H1 (cell line): ENCODE results near the gene WWC2. TPM values are rescaled to one million over a fixed set of nuclear protein-coding genes. Genes with fewer than 3 reads are reported as not detected.
A peak's percentile ranks its signal among the peaks of the same experiment; 100 is the strongest.

Experiments used
- CTCF ChIA-PET: fragments of 300-600 bp; sonication (Branson Sonifier 250); formaldehyde crosslinking; loops from one replicate; lab custom pipeline; 2021; ENCODE audit not compliant: partially characterized antibody; lab: Charles Lee
- POLR2A ChIA-PET: fragments of 300-600 bp; sonication (Branson Sonifier 250); formaldehyde crosslinking; loops from one replicate; lab custom pipeline; 2021; ENCODE audit warnings: inconsistent platforms; ENCODE audit not compliant: partially characterized antibody; lab: Charles Lee
- DNase-seq, 2 experiments: peaks; one replicate each; pipeline versions ENCODE4 v3.0.0 to v3.0.0-alpha.2; 2010 to 2022; ENCODE audit warnings: low spot score in 2 of 2, low read depth in 1 of 2, mixed read lengths in 1 of 2
- FAIRE-seq: peaks from 2 replicates; lab custom pipeline; 2011; peaks lifted over from hg19 to GRCh38; lab: Jason Lieb, UNC
- H2AFZ ChIP-seq: 2 replicates; pipeline ENCODE4 v1.8.1; 2012; ENCODE audit warnings: low read length, inconsistent platforms
- H2AK5ac ChIP-seq: 2 replicates; pipeline ENCODE4 v1.6.1; 2013; ENCODE audit warnings: low read depth, low read length
- H2BK120ac ChIP-seq: replicated peaks from 2 replicates; pipeline ENCODE3; 2013; ENCODE audit warnings: low read depth, low read length, inconsistent platforms
- H2BK12ac ChIP-seq: 2 replicates; pipeline ENCODE4 v1.6.1; 2013; ENCODE audit warnings: low read depth, low read length
- H2BK15ac ChIP-seq: 2 replicates; pipeline ENCODE4 v1.6.1; 2013; ENCODE audit warnings: low read length
- H2BK20ac ChIP-seq: 2 replicates; pipeline ENCODE4 v1.6.1; 2013; ENCODE audit warnings: low read length
- H2BK5ac ChIP-seq: 2 replicates; pipeline ENCODE4 v1.6.1; 2013; ENCODE audit warnings: low read depth, low read length
- H3K14ac ChIP-seq: 2 replicates; pipeline ENCODE4 v1.6.1; 2013; ENCODE audit warnings: inconsistent platforms; ENCODE audit not compliant: insufficient read length
- H3K18ac ChIP-seq: 2 replicates; pipeline ENCODE4 v1.6.1; 2013; ENCODE audit warnings: low read length; ENCODE audit errors: extremely low read depth
- H3K23ac ChIP-seq: 2 replicates; pipeline ENCODE4 v1.6.1; 2013; ENCODE audit warnings: inconsistent platforms; ENCODE audit not compliant: insufficient read length
- H3K23me2 ChIP-seq: 2 replicates; pipeline ENCODE4 v1.6.1; 2013; ENCODE audit warnings: low read depth, low read length
- H3K27ac ChIP-seq: 2 replicates; pipeline ENCODE4 v1.6.1; 2011; ENCODE audit warnings: low read depth, low read length, inconsistent platforms
- H3K27me3 ChIP-seq, 4 experiments: replicated peaks in 1 of 4; 1 replicate in 1 of 4; 2 replicates in 3 of 4; pipeline versions ENCODE4 v1.6.1 to v1.8.1; 2011 to 2013; ENCODE audit warnings: low read length in 3 of 4, mild to moderate bottlenecking in 3 of 4, inconsistent platforms in 2 of 4, mixed read lengths in 2 of 4, moderate library complexity in 1 of 4; ENCODE audit not compliant: control insufficient read depth in 3 of 4, insufficient read depth in 3 of 4; ENCODE audit errors: extremely low read depth in 1 of 4
- H3K36me3 ChIP-seq, 4 experiments: 2 replicates each; pipeline versions ENCODE4 v1.6.1 to v1.8.1; 2011 to 2013; ENCODE audit warnings: mild to moderate bottlenecking in 4 of 4, low read length in 3 of 4, moderate library complexity in 2 of 4, control low read depth in 1 of 4, inconsistent platforms in 1 of 4; ENCODE audit not compliant: insufficient read depth in 4 of 4, control insufficient read depth in 2 of 4
- H3K4ac ChIP-seq: replicated peaks from 2 replicates; pipeline ENCODE3; 2013; ENCODE audit warnings: low read length, low read depth, mixed read lengths, inconsistent platforms; ENCODE audit not compliant: insufficient read length
- H3K4me1 ChIP-seq, 4 experiments: replicated peaks in 1 of 4; 1 replicate in 1 of 4; 2 replicates in 3 of 4; pipeline versions ENCODE4 v1.6.1 to v1.8.1; 2011 to 2013; ENCODE audit warnings: low read length in 3 of 4, inconsistent platforms in 2 of 4, mixed read lengths in 1 of 4; ENCODE audit not compliant: insufficient read depth in 4 of 4, control insufficient read depth in 3 of 4
- H3K4me2 ChIP-seq, 2 experiments: 2 replicates each; pipeline versions ENCODE4 v1.6.1 to v1.8.1; 2011 to 2013; ENCODE audit warnings: low read depth in 2 of 2, low read length in 2 of 2, control low read depth in 1 of 2, inconsistent platforms in 1 of 2, mild to moderate bottlenecking in 1 of 2; ENCODE audit not compliant: insufficient read depth in 1 of 2
- H3K4me3 ChIP-seq, 4 experiments: fragments of 200-600, 300-600 bp in 1 of 4; sonication (generic), shearing (Covaris generic), sonication (Bioruptor Twin) in 1 of 4; 2 replicates each; pipeline versions ENCODE4 v1.5.1 to v1.8.1; 2011 to 2016; ENCODE audit warnings: low read length in 4 of 4, low read depth in 3 of 4, control low read depth in 2 of 4, inconsistent platforms in 2 of 4, mild to moderate bottlenecking in 2 of 4, mixed read lengths in 1 of 4, moderate library complexity in 1 of 4; ENCODE audit not compliant: insufficient read depth in 2 of 4; ENCODE audit errors: extremely low read depth in 1 of 4
- H3K56ac ChIP-seq: replicated peaks from 2 replicates; pipeline ENCODE3; 2013; ENCODE audit warnings: low read depth, mild to moderate bottlenecking, mixed read lengths, low read length, inconsistent platforms; ENCODE audit not compliant: insufficient read length
- H3K79me1 ChIP-seq: 2 replicates; pipeline ENCODE4 v1.6.1; 2013; ENCODE audit warnings: low read depth, low read length, control low read depth
- H3K79me2 ChIP-seq, 2 experiments: 2 replicates each; pipeline versions ENCODE4 v1.6.1 to v1.8.1; 2012 to 2013; ENCODE audit warnings: low read length in 2 of 2, mild to moderate bottlenecking in 2 of 2, inconsistent platforms in 1 of 2; ENCODE audit not compliant: insufficient read depth in 2 of 2, control insufficient read depth in 1 of 2
- H3K9ac ChIP-seq, 4 experiments: replicated peaks in 1 of 4; 1 replicate in 1 of 4; 2 replicates in 3 of 4; pipeline versions ENCODE4 v1.6.1 to v1.8.1; 2011 to 2013; ENCODE audit warnings: low read depth in 3 of 4, low read length in 3 of 4, control low read depth in 2 of 4, mild to moderate bottlenecking in 2 of 4, moderate library complexity in 2 of 4, inconsistent platforms in 1 of 4; ENCODE audit errors: extremely low read depth in 1 of 4
- H3K9me3 ChIP-seq, 2 experiments: 2 replicates each; pipeline versions ENCODE4 v1.6.1 to v1.8.1; 2012 to 2013; ENCODE audit warnings: mild to moderate bottlenecking in 2 of 2, moderate library complexity in 2 of 2, control low read depth in 1 of 2, inconsistent platforms in 1 of 2, low read depth in 1 of 2, low read length in 1 of 2, mixed read lengths in 1 of 2; ENCODE audit not compliant: insufficient read depth in 2 of 2
- H4K20me1 ChIP-seq, 2 experiments: replicated peaks in 1 of 2; 2 replicates each; pipeline versions ENCODE3 to v1.8.1; 2011 to 2013; ENCODE audit warnings: inconsistent platforms in 2 of 2, low read length in 2 of 2, mild to moderate bottlenecking in 1 of 2; ENCODE audit not compliant: insufficient read depth in 2 of 2, control insufficient read depth in 1 of 2
- H4K5ac ChIP-seq: 2 replicates; pipeline ENCODE4 v1.6.1; 2013; ENCODE audit warnings: low read length, low read depth, mixed read lengths, inconsistent platforms; ENCODE audit not compliant: insufficient read length
- H4K8ac ChIP-seq: 2 replicates; pipeline ENCODE4 v1.8.0; 2013; ENCODE audit warnings: mild to moderate bottlenecking, moderate library complexity, low read length, inconsistent platforms; ENCODE audit not compliant: insufficient read depth; ENCODE audit errors: extremely low read depth
- H4K91ac ChIP-seq: replicated peaks from 2 replicates; pipeline ENCODE3; 2013; ENCODE audit warnings: low read length, mixed read lengths, inconsistent platforms; ENCODE audit not compliant: insufficient read length
- BRCA1 ChIP-seq: IDR thresholded peaks from 2 replicates; pipeline ENCODE4 v1.6.1; 2012; ENCODE audit warnings: low read depth, low read length, improper control_type of control experiment
- CHD1 ChIP-seq: IDR thresholded peaks from 2 replicates; pipeline ENCODE4 v1.6.1; 2012; ENCODE audit warnings: low read depth, low read length, improper control_type of control experiment
- GTF2F1 ChIP-seq: IDR thresholded peaks from 2 replicates; pipeline ENCODE4 v1.6.1; 2012; ENCODE audit warnings: low read depth, low read length, improper control_type of control experiment, borderline replicate concordance
- KDM1A ChIP-seq: fragments of 200-600, 300-600 bp; sonication (generic); IDR thresholded peaks from 2 replicates; pipeline ENCODE4 v1.7.1; 2016; ENCODE audit warnings: mild to moderate bottlenecking, low read length, borderline replicate concordance
- MAX ChIP-seq: IDR thresholded peaks from 2 replicates; pipeline ENCODE4 v1.6.1; 2012; ENCODE audit warnings: inconsistent platforms
- POU5F1 ChIP-seq: IDR thresholded peaks from 2 replicates; pipeline ENCODE4 v1.6.1; 2011; ENCODE audit warnings: low read depth, mild to moderate bottlenecking, low read length, moderate library complexity
- RNF2 ChIP-seq: fragments of 200-900, 300-1000 bp; sonication (generic); IDR thresholded peaks from 2 replicates; pipeline ENCODE4 v1.7.1; 2016; ENCODE audit warnings: borderline replicate concordance, low read depth, mild to moderate bottlenecking, antibody characterized with exemption, low read length; ENCODE audit not compliant: poor library complexity, severe bottlenecking; ENCODE audit errors: missing control alignments
- RXRA ChIP-seq: IDR thresholded peaks from 2 replicates; pipeline ENCODE4 v1.6.1; 2011; ENCODE audit warnings: low read depth, mild to moderate bottlenecking, low read length, moderate library complexity; ENCODE audit not compliant: insufficient read depth
- SAP30 ChIP-seq: fragments of 300-600 bp; sonication (generic); IDR thresholded peaks from 2 replicates; pipeline ENCODE4 v1.7.1; 2012; ENCODE audit warnings: low read length, moderate library complexity, mild to moderate bottlenecking, inconsistent platforms; ENCODE audit not compliant: insufficient read depth, insufficient replicate concordance
- TAF7 ChIP-seq: optimal IDR thresholded peaks from 2 replicates; pipeline ENCODE3; 2011; ENCODE audit warnings: low read depth, mild to moderate bottlenecking, inconsistent platforms, low read length, moderate library complexity, borderline replicate concordance
- YY1 ChIP-seq: IDR thresholded peaks from 2 replicates; pipeline ENCODE4 v1.6.1; 2011; ENCODE audit warnings: low read depth, mild to moderate bottlenecking, low read length
- WGBS, 2 experiments: shearing (Covaris generic) in 1 of 2; methylation state at CpG; one replicate each; pipeline versions ENCODE4 v1.1.6 to v1.1.7; 2013 to 2015; ENCODE audit warnings: low lambda C conversion rate in 2 of 2, mixed read lengths in 2 of 2, inconsistent platforms in 1 of 2, low coverage in 1 of 2, missing lambda C conversion rate in 1 of 2; ENCODE audit not compliant: insufficient replicate concordance in 2 of 2, insufficient coverage in 1 of 2, insufficient read length in 1 of 2; ENCODE audit errors: extremely low coverage in 1 of 2, missing lambda C conversion rate in 1 of 2; 5-methylcytosine and 5-hydroxymethylcytosine counted together
- polyA plus RNA-seq, 7 experiments: library from polyadenylated mRNA; depleted of rRNA in 3 of 7; stranded (reverse) in 5 of 7; unstranded in 2 of 7; fragments of >200 nt in 5 of 7; fragments of 200-250 nt in 2 of 7; gene quantifications; 1 replicate in 5 of 7; 2 replicates in 1 of 7; 4 replicates in 1 of 7; pipeline versions ENCODE4 v1.2.1 to v1.2.3, GENCODE V29; 2011 to 2013; ENCODE audit warnings: missing spikeins in 2 of 7, mixed read lengths in 2 of 7
- total RNA-seq: library from RNA; stranded (reverse); fragmentation: NEBNext Ultra II Directional; extraction: Animal tissue kit (Norgen Biotek cat#: 25700); gene quantifications from 2 replicates; pipeline ENCODE4 v1.2.1, GENCODE V29; 2021

Gene WWC2
- total and polyA plus RNA-seq, 2 of the 8 experiments (the other 6 are each of a cell fraction or from before 2014, with no cell fraction given) = 17.6 to 135 TPM

GRCh38 chr4:183240581-183241321 lies 141.7 kb downstream of the WWC2 start:
- Histone ChIP-seq H3K4me3 (no peak overlapping the region), H3K23ac (no peak overlapping the region), H3K18ac (no peak overlapping the region), H2BK15ac (no peak overlapping the region), H3K9me3 (no peaks in the 10 kb centered on the region), H3K4ac (no peak overlapping the region), H2AK5ac (no peak overlapping the region), H4K20me1 (peaks cover 0 to 3% of the 10 kb centered on the region in 2 experiments), H3K36me3 (peaks cover 3 to 20% (median 9%) of the 10 kb centered on the region in 4 experiments; a peak in 6 of 8 replicates), H3K79me2 (peaks cover 0 to 3% of the 10 kb centered on the region in 2 experiments; a peak in 1 of 4 replicates), H2BK12ac (no peak overlapping the region), H3K9ac (no peak overlapping the region), H3K56ac (no peak overlapping the region), H3K23me2 (no peaks in the 10 kb centered on the region), H3K79me1 (no peaks in the 10 kb centered on the region; the same call in 1 of the 2 replicates), H3K4me1 (peaks cover 6 to 17% (median 15%) of the 10 kb centered on the region in 4 experiments), H4K91ac (no peak overlapping the region), H2BK5ac (no peak overlapping the region; the same call in 1 of the 2 replicates), H2BK20ac (no peak overlapping the region), H3K4me2 (peak overlapping the region in 1 of 2 experiments; percentile 3; a peak in 1 of 4 replicates), H3K14ac (no peak overlapping the region), H3K27me3 (no peaks in the 10 kb centered on the region), H2AFZ (no peak overlapping the region), H3K27ac (no peak overlapping the region; the same call in none of the 2 replicates), H4K5ac (no peak overlapping the region), H2BK120ac (no peak overlapping the region), H4K8ac (no peak overlapping the region)
- WGBS, 2 experiments = 77% methylated on average over 15 of the region's 15 CpGs; no CpG with 5 or more reads in 1 of the 2 experiments
- DNase-seq (no peak), FAIRE-seq (no peak)
- ChIA-PET CTCF (interaction anchor here (0.6 to 2.0 kb wide), 8 partner anchors 10 to 228 kb away, joined by 3 to 9 read pairs (median 4); no protein-coding TSS in a partner anchor), POLR2A (interaction anchor here (0.6 to 6.1 kb wide), 6 partner anchors 13 to 144 kb away, joined by 3 to 40 read pairs (median 3); partner anchors contain the start of gene WWC2)
- TF ChIP-seq RNF2 = no peak
- TF ChIP-seq SAP30 = no peak
- TF ChIP-seq YY1 = no peak
- TF ChIP-seq BRCA1 = no peak
- no peak for TF ChIP-seq CHD1
- no peak for TF ChIP-seq TAF7
- TF ChIP-seq POU5F1 = no peak
- no peak for TF ChIP-seq GTF2F1
- no peak for TF ChIP-seq RXRA
- no peak for TF ChIP-seq KDM1A
- TF ChIP-seq MAX = no peak
